NT2/D1 (cell line): Measurements from ENCODE around the gene LRRC31.

Source experiments
- SUZ12 ChIP-seq: IDR thresholded peaks from 2 replicates; pipeline ENCODE4 v1.6.1; 2011; ENCODE audit not compliant: insufficient read length, insufficient read depth; ENCODE audit errors: extremely low read depth
- YY1 ChIP-seq: IDR thresholded peaks from 2 replicates; pipeline ENCODE4 v1.6.1; 2011; ENCODE audit not compliant: insufficient read length, insufficient read depth

DNA sequence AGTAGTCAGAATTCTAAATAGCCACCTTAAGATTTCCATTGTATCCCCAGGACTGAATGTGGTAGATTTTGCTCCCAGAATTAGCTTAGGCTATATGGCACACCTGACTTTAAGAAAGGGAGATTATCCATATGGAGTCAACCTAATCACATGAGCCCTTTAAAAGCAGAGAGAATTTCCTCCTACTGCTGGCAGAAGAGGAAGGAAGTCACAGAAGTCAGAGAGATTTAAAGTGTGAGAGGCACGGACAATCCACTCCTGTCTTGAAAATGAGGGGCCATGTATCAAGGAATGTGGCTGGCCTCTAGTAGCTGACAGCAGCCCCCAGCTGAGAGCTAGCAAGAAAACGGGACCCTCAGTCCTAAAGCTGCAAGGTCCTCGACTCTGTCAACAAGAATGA lies 26.8 kb downstream of the LRRC31 start:
- TF ChIP-seq YY1 (no peak), SUZ12 (no peak)
